HUES48 (cell line): ENCODE measurements around the gene EXOSC10.
"Not testable (repeated sequence)": the region's sequence is repeated elsewhere in the genome, so short reads cannot be mapped to it uniquely, and the experiment has no call there.

Experiments used
- H3K27ac ChIP-seq: one replicate; pipeline ENCODE4 v1.7.0; 2013; ENCODE audit warnings: low read depth, low read length, inconsistent platforms
- H3K27me3 ChIP-seq: 2 replicates; pipeline ENCODE4 v1.6.1; 2013; ENCODE audit warnings: mild to moderate bottlenecking, low read length; ENCODE audit not compliant: control insufficient read depth, insufficient read depth
- H3K36me3 ChIP-seq: 2 replicates; pipeline ENCODE4 v1.6.1; 2013; ENCODE audit warnings: low read length; ENCODE audit not compliant: control insufficient read depth, insufficient read depth
- H3K4me1 ChIP-seq: 2 replicates; pipeline ENCODE4 v1.6.1; 2013; ENCODE audit warnings: mild to moderate bottlenecking, low read length; ENCODE audit not compliant: control insufficient read depth, insufficient read depth
- H3K4me3 ChIP-seq: 2 replicates; pipeline ENCODE4 v1.5.1; 2013; ENCODE audit warnings: mild to moderate bottlenecking, low read depth, low read length
- H3K9ac ChIP-seq: 2 replicates; pipeline ENCODE4 v1.6.1; 2013; ENCODE audit warnings: mild to moderate bottlenecking, low read depth, low read length, moderate library complexity
- H3K9me3 ChIP-seq: 2 replicates; pipeline ENCODE4 v1.6.1; 2013; ENCODE audit warnings: low read length; ENCODE audit not compliant: control insufficient read depth, insufficient read depth

EXOSC10 gene

GRCh38 chr1:11072216-11072917 is 27.3 kb downstream of the EXOSC10 start:
- no peaks in the 10 kb centered on the region; the same call in 1 of the 2 replicates for H3K4me1 ChIP-seq
- H3K36me3 ChIP-seq, result peaks cover 97% of the 10 kb centered on the region
- no peak overlapping the region for H3K4me3 ChIP-seq
- no peaks in the 10 kb centered on the region for H3K27me3 ChIP-seq
- no peak overlapping the region for H3K9ac ChIP-seq
- H3K27ac ChIP-seq, result no peak overlapping the region
- H3K9me3 ChIP-seq, result no peaks in the 10 kb centered on the region

GRCh38 chr1:11071463-11072215 is 28.0 kb downstream of the EXOSC10 start:
- H3K36me3 ChIP-seq, result peaks cover 94% of the 10 kb centered on the region
- H3K27me3 ChIP-seq, result no peaks in the 10 kb centered on the region
- H3K9ac ChIP-seq, result no peak overlapping the region
- no peak overlapping the region for H3K4me3 ChIP-seq
- H3K27ac ChIP-seq, result no peak overlapping the region
- no peaks in the 10 kb centered on the region for H3K9me3 ChIP-seq
- no peaks in the 10 kb centered on the region; the same call in 1 of the 2 replicates for H3K4me1 ChIP-seq

DNA sequence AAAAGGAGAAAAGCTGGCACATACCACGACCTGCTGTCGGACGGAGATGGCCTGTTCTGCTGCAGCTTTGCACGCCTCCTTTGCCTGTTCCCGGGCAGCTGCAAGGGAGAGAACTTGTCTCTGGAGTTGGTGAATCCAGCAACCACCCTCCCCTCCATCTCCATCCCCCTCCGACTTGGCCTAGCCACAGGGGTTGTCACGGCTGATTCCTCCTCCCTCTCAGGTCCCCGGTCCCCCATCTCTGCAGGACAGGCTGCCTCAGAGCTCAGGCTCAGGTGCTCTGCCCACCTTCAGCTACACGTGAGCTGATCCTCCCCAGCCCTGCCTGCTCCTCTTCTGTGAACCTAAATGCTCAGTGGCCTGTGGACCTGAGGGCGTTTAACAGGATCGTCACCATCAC is 28.8 kb downstream of the EXOSC10 start:
- Histone ChIP-seq H3K27me3 (no peaks in the 10 kb centered on the region), H3K36me3 (peaks cover 94% of the 10 kb centered on the region), H3K9me3 (no peaks in the 10 kb centered on the region), H3K27ac (no peak overlapping the region), H3K9ac (no peak overlapping the region), H3K4me1 (no peaks in the 10 kb centered on the region; the same call in 1 of the 2 replicates), H3K4me3 (no peak overlapping the region)

DNA sequence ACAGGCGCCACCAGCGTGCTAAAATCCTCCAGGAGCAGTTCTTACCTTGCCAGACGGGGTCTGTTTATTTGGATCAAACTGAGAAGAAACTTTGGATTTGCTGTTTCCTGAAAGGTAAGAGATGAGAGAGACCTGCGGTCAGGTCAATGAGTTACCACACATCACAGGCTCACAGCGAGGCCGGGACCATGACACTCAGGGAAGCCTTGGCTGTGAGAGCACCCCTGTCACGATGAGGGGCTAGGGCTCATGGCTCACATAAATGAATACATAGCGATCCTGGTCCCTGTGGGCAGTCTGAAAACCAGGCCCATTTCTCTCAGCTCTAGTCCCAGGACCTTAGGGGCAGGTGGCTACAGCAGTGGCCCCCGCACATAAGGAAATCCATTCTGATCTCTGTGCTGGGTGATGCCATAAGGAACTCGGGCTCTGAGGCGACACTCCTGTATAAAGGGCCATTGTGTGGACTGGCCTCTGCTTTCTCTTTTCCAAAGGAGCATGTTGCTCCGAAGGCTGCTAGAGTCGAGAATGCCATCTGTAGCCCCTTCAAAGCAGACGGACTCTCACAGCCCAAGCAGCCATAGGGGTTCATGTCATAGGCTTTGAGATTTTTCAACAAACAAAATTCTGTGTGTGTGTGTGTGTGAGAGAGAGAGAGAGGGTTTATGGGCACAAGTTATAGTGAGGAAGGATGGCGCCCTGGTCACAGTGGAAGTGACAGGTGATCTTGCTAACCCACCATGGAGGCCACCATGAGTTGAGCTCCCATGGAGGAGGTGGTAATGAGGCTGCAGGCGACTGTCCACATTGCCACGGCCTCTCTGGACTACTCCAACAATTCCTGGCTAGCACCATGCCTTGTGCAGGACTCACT is 30.8 kb downstream of the EXOSC10 start:
- Histone ChIP-seq H3K36me3 (peaks cover 86% of the 10 kb centered on the region), H3K27me3 (no peaks in the 10 kb centered on the region), H3K4me3 (no peak overlapping the region), H3K9me3 (no peaks in the 10 kb centered on the region), H3K4me1 (no peaks in the 10 kb centered on the region; the same call in 1 of the 2 replicates), H3K9ac (no peak overlapping the region), H3K27ac (no peak overlapping the region)

DNA sequence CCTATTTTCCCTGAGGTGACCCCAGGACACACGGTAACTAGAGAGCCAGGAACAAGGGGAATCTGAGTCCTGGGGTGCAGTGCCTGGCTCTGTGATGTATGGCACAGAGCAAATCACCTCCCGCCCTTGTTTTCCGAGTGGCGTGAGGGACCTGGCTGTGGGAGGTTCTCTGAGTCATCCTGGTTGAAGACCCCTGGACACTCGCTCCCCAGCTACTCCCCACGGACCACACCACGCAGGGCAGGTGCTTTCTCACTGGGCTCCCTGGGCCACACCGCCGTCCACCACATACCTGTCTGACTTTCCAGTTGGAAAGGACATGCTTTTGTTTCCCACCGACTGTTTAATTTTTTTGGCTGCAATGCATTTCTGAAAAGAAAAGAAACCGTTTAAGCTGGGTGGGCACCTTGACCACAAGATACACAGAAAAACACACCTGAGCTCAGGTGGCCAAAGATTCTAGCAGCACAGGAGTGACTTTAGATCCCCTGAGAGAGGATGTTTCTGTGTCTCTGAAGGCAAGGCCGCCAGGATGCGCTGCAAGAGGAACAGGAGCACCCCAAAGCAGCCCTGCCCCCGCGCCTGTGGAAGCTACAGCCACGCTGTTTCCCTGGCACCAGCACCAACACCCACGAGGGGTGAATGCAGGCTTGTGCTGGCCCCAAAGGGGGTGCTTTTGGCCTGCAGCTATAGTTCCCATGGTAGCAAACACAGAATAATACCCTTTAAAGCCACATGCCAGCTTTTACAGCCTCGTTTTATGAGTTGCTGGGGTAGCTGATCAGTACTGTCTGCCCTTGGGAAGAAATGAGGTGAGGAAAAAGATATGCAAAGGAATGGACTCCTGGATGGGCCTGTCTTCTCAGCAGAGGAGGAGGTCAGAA is 31.7 kb downstream of the EXOSC10 start:
- Histone ChIP-seq H3K4me1 (no peaks in the 10 kb centered on the region; the same call in 1 of the 2 replicates), H3K9ac (no peak overlapping the region), H3K27me3 (no peaks in the 10 kb centered on the region), H3K27ac (no peak overlapping the region), H3K9me3 (no peaks in the 10 kb centered on the region), H3K4me3 (no peak overlapping the region), H3K36me3 (peaks cover 85% of the 10 kb centered on the region)

GRCh38 chr1:11065796-11066195 is 33.9 kb downstream of the EXOSC10 start:
- Histone ChIP-seq H3K27me3 (no peaks in the 10 kb centered on the region), H3K9me3 (no peaks in the 10 kb centered on the region), H3K9ac (no peak overlapping the region), H3K36me3 (peaks cover 65% of the 10 kb centered on the region), H3K4me1 (peaks cover 2% of the 10 kb centered on the region; the same call in 1 of the 2 replicates), H3K4me3 (no peak overlapping the region), H3K27ac (no peak overlapping the region)

- Histone ChIP-seq H3K4me1 (peaks cover 3% of the 10 kb centered on the region; the same call in 1 of the 2 replicates), H3K4me3 (no peak overlapping the region), H3K36me3 (peaks cover 57% of the 10 kb centered on the region), H3K9ac (no peak overlapping the region), H3K9me3 (no peaks in the 10 kb centered on the region), H3K27me3 (no peaks in the 10 kb centered on the region), H3K27ac (no peak overlapping the region)
These were observed 34.7 kb downstream of the EXOSC10 start for GRCh38 chr1:11064942-11065341.

GRCh38 chr1:11063937-11064537 is 35.6 kb downstream of the EXOSC10 start:
- H3K4me1 ChIP-seq, H3K27ac ChIP-seq, H3K9ac ChIP-seq, H3K27me3 ChIP-seq, H3K9me3 ChIP-seq, H3K4me3 ChIP-seq: not testable (repeated sequence)
- H3K36me3 ChIP-seq, result peaks cover 48% of the 10 kb centered on the region

DNA sequence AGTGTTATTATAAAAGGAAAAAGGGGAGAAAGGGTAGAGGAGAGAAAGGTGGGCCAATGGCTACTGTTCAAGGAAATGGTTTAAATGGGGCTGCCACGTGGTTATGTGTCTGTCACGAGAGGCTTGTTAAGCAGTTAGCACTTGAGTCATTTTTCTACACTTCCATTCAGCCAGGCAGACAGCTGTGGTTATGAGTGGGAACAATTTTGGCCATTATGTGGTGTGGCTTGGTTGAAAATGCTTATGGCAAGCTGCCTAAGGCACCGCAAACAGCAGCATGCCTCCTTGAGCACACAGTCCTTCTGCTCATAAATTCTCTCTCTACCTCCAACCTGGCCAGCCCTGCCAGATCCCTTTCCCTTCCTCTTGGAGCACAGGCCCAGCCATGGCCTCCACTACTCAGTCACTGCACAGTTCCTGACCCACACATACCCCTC is 36.7 kb downstream of the EXOSC10 start:
- Histone ChIP-seq H3K27me3 (no peaks in the 10 kb centered on the region), H3K36me3 (peaks cover 39% of the 10 kb centered on the region), H3K9ac (no peak overlapping the region), H3K27ac (no peak overlapping the region), H3K4me3 (no peak overlapping the region), H3K9me3 (no peaks in the 10 kb centered on the region), H3K4me1 (peaks cover 3% of the 10 kb centered on the region; the same call in 1 of the 2 replicates)
